Activated T-cell treated with anti-CD3 and anti-CD28 coated beads, Interleukin-2, amount 50 U/mL, for 4 hours (primary cell): ENCODE data around the gene AGPAT4. TPM values are rescaled to one million over a fixed set of nuclear protein-coding genes. Genes with fewer than 3 reads are reported as not detected.

ENCODE experiments used
- ATAC-seq, 2 donors: fragments of 200-7000 bp; cut with Tn5 transposase; one replicate each; pipeline ENCODE4 v1.10.0; 2021
- DNase-seq: peaks from one replicate; pipeline ENCODE4 v3.0.0-alpha.2; 2020
- H3K27me3 Mint-ChIP-seq: one replicate; pipeline ENCODE4 v1.8.0; 2021; ENCODE audit warnings: low read depth, mixed read lengths
- H3K36me3 Mint-ChIP-seq: one replicate; pipeline ENCODE4 v1.8.0; 2022; ENCODE audit warnings: mixed read lengths; ENCODE audit not compliant: insufficient read depth
- H3K4me1 Mint-ChIP-seq: one replicate; pipeline ENCODE4 v1.8.0; 2021; ENCODE audit warnings: low read depth, mixed read lengths
- H3K4me3 Mint-ChIP-seq: one replicate; pipeline ENCODE4 v1.8.0; 2021; ENCODE audit warnings: mild to moderate bottlenecking, moderate library complexity, mixed read lengths
- H3K9me3 Mint-ChIP-seq: one replicate; pipeline ENCODE4 v1.8.0; 2021; ENCODE audit warnings: mixed read lengths
- total RNA-seq, 3 donors: library from RNA; stranded (reverse); gene quantifications; one replicate each; pipeline ENCODE4 v1.2.1, GENCODE V29; 2021

AGPAT4 gene
- total RNA-seq, 3 donors from 2014 or later, result 1.5 to 2.0 (median 2.0) TPM

DNA sequence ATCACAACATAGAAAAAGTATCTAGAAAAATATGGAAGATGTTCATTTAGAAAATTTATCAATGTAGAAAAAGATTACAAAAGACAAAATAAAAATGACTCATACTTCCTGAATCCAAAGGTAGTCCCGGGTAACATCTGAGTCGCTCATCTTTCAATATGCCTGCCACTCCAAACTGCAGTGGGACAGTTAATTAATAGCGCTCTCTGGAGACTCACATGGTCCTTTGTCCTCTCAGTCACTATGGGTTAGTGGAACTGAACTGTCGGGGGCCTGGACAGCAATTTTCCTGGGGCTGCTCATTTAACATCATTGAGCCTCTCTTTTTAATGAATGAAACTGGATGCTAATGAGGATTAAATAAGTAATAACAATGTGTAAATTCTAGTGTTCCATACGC lies 178.9 kb downstream of the AGPAT4 start:
- peaks cover 45% of the 10 kb centered on the region for H3K36me3 Mint-ChIP-seq
- ATAC-seq (no peak), DNase-seq (no peak)
- no peaks in the 10 kb centered on the region for H3K9me3 Mint-ChIP-seq
- no peaks in the 10 kb centered on the region for H3K4me1 Mint-ChIP-seq
- no peaks in the 10 kb centered on the region for H3K27me3 Mint-ChIP-seq
- H3K4me3 Mint-ChIP-seq, result no peak overlapping the region

DNA sequence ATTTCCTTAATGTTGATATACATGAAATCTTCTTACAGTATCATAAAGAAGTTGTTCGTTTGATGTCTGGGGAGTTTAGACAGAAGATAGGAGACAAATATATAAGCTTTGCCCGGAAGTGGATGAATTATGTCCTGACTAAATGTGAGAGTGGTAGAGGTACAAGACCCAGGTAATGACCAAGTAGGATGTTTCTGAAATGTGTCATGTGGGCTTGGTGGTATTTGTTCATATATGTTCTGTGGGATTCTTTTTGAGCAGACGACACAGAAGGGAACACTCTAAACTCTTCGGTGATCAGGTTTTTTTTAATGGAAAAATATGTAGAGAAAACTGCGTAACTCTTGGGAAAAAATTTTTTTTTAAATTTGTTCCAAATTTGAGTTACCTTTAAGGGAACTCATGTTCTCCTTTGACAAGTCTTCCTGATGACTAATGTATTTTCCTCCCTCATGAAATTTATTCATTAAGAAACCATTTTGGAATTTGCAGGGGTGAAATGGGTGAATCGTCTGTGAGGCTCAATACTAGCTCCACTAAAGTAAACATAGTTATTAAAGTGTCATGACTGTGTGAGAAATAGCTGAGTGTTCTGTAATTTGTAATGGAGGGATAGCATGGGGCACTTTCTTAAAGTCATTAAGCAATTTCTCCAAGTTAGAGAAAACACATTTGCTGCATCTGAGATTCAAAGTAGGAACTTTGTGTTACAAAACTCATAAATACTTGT lies 181.7 kb downstream of the AGPAT4 start:
- H3K27me3 Mint-ChIP-seq, result no peaks in the 10 kb centered on the region
- no peak overlapping the region for H3K4me3 Mint-ChIP-seq
- DNase-seq, result no peak
- no peak for ATAC-seq
- H3K9me3 Mint-ChIP-seq, result no peaks in the 10 kb centered on the region
- no peaks in the 10 kb centered on the region for H3K4me1 Mint-ChIP-seq
- H3K36me3 Mint-ChIP-seq, result peaks cover 48% of the 10 kb centered on the region

DNA sequence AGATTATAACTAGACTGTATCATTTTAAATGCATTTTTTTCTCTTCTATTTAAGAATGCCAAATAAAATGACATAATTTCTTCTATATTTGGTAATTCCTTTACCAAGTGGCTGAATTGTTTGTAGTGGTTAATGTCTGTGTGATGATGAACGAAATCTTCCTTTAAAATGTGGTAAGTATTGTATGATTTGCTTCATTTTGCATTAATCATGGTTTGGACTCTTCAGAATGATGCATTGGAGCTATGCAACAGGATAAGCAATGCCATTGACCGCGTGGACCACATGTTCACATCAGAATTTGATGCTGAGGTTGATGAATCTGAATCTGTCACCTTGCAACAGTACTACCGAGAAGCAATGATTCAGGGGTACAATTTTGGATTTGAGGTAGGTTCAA lies 182.7 kb downstream of the AGPAT4 start:
- no peak for ATAC-seq
- Mint-ChIP-seq H3K4me3 (no peak overlapping the region), H3K36me3 (peaks cover 54% of the 10 kb centered on the region)

DNA sequence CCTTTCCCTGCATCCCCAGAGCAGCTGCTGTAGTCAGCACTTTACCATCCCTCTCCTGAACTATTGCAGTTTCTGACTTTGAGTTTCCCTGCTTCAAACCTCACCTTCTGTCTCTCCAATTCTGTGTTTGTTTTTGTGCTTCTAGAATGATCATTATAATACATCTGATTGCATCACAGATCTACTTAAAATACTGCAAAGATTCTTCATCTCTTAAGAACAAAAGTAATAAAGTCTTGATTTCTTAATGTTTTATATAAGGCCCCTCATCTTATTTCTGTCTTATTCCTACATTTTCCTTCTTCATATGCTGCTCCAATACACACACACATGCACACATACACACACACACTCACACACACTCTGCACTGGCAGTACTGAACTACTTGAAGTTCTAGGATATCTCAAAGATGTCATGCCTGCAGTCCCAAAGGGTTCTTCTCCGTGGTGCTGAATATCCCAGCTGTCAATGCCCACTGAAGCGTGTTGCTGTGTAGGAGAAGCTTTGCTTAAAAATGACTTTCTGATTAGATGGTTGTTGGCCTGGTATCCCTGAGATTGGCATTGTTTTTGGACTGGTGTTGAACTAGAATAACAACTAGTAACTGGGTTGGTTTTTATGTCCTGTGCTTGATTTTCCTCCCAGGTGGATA lies 185.1 kb downstream of the AGPAT4 start:
- peaks cover 11% of the 10 kb centered on the region for H3K4me1 Mint-ChIP-seq
- no peaks in the 10 kb centered on the region for H3K9me3 Mint-ChIP-seq
- H3K27me3 Mint-ChIP-seq, result no peaks in the 10 kb centered on the region
- ATAC-seq (no peak), DNase-seq (no peak)
- H3K4me3 Mint-ChIP-seq, result no peak overlapping the region
- H3K36me3 Mint-ChIP-seq, result peaks cover 58% of the 10 kb centered on the region

More for the DNA sequence above, 182.7 kb downstream of the AGPAT4 start:
- DNase-seq, result no peak
- no peaks in the 10 kb centered on the region for H3K4me1 Mint-ChIP-seq
- H3K9me3 Mint-ChIP-seq, result no peaks in the 10 kb centered on the region
- H3K27me3 Mint-ChIP-seq, result no peaks in the 10 kb centered on the region

DNA sequence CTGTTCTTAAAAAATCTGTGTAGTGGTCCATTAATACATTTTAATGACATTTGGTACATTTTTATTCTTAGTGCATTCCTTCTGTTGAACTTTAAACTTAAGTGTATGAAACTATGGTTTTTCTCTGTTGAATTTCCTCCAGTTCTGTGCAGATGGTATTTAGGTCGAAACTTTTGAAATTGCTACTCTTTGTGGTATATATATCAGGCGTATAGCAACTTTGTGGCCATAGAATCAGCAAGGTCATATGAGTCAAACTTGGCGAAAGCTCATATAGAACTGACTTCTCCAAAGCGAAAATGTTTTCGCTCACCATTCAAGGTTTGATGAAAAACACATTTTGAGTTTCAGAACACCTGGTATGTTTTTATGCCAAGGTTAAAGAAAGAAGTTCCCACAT lies 188.6 kb downstream of the AGPAT4 start:
- H3K4me3 Mint-ChIP-seq, result no peak overlapping the region
- peaks cover 44% of the 10 kb centered on the region for H3K36me3 Mint-ChIP-seq

DNA sequence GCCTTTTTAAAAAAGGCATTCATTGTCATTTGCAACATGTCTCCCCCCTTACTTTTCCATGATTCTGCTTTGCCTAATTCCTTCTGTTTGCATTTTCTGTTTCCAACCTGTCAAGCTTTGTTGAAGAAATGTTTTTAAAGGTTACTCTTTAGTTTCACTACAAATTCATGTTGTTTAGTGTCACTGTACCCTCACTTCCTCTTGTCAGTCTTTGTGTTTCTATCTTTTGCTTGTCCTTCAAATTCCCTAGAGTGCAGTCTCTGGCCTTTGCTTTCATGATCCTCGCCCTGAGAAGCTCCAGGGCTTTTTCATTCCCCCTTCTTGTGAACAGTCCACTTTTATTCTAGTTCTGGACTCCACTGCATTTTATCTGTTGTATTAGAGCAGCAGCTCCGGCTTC lies 191.6 kb downstream of the AGPAT4 start:
- H3K36me3 Mint-ChIP-seq, result peaks cover 31% of the 10 kb centered on the region
- H3K4me3 Mint-ChIP-seq, result no peak overlapping the region
- no peak for ATAC-seq
- no peaks in the 10 kb centered on the region for H3K9me3 Mint-ChIP-seq
- no peaks in the 10 kb centered on the region for H3K27me3 Mint-ChIP-seq
- H3K4me1 Mint-ChIP-seq, result peaks cover 11% of the 10 kb centered on the region
- no peak for DNase-seq

More for the DNA sequence above, 188.6 kb downstream of the AGPAT4 start:
- Mint-ChIP-seq H3K9me3 (no peaks in the 10 kb centered on the region), H3K4me1 (peaks cover 11% of the 10 kb centered on the region), H3K27me3 (no peaks in the 10 kb centered on the region)
- DNase-seq (no peak), ATAC-seq (peak; percentile 69 to 74)

DNA sequence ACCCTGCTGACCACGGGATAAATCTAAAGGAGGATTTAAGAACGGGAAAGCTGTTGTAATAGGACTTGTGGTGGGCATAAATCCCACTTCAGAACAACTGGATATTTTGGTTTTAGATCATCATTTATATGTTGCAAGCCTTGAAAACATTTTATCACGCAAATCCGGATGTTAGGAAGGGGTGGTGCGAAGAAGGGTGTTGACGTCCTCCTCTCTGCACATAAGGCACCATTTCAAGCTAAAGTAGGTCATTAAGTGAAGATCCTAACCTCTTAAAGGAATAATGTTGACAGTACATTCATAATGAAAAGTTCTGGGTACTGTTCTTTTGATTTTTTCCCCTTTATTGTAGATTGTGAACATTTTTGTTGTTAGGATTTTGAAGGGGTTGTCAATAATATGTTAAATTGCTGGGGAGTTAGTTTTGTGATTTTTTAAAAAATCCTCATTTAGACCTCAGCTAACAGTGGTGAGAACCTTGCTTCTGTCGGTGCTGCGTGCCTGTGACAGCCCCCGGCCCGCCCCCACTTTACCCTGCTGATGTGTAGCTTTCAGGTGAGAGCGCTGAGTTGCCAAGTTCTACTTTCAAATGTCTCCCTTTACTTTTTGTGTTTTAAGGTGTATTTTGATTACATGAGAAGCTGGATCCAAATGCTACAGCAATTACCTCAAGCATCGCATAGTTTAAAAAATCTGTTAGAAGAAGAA lies 193.4 kb downstream of the AGPAT4 start:
- Mint-ChIP-seq H3K4me1 (peaks cover 8% of the 10 kb centered on the region), H3K9me3 (no peaks in the 10 kb centered on the region), H3K27me3 (no peaks in the 10 kb centered on the region), H3K36me3 (peaks cover 18% of the 10 kb centered on the region), H3K4me3 (no peak overlapping the region)
- DNase-seq (no peak), ATAC-seq (peak in 1 of 2 donors; percentile 22)
